Esophagus squamous epithelium (tissue), 5 donors: ENCODE data around the gene ERN2. TPM values are rescaled to one million over a fixed set of nuclear protein-coding genes. Genes with fewer than 3 reads are reported as not detected.
"Not testable (repeated sequence)": the region's sequence is repeated elsewhere in the genome, so short reads cannot be mapped to it uniquely, and the experiment has no call there.

Source experiments
- DNase-seq: peaks from one replicate; lab custom pipeline; 2025; lab: John Stamatoyannopoulos, UW
- H3K27ac ChIP-seq, 4 donors: fragments of 200-600 bp; sonication (generic); one replicate each; pipeline ENCODE4 v1.5.1; 2016 to 2019; ENCODE audit warnings: mild to moderate bottlenecking in 1 of 4
- H3K27me3 ChIP-seq, 4 donors: fragments of 200-600 bp; sonication (generic); 1 replicate in 3 of 4; 2 replicates in 1 of 4; pipeline versions ENCODE4 v1.5.1 to v1.6.0; 2017 to 2021; ENCODE audit warnings: antibody characterized with exemption in 1 of 4
- H3K36me3 ChIP-seq, 3 donors: fragments of 200-600 bp; sonication (generic); one replicate each; pipeline ENCODE4 v1.5.1; 2016 to 2019
- H3K4me1 ChIP-seq, 3 donors: fragments of 200-600 bp; sonication (generic); one replicate each; pipeline ENCODE4 v1.5.1; 2017 to 2019
- H3K4me3 ChIP-seq, 4 donors: fragments of 200-600 bp; sonication (generic); 1 replicate in 3 of 4; 2 replicates in 1 of 4; pipeline ENCODE4 v1.5.1; 2016 to 2019; ENCODE audit warnings: mild to moderate bottlenecking in 2 of 4, moderate library complexity in 1 of 4
- H3K9me3 ChIP-seq, 3 donors: fragments of 200-600 bp; sonication (generic); one replicate each; pipeline ENCODE4 v1.5.1; 2016 to 2019
- CTCF ChIP-seq, 6 experiments: fragments of 450-650 bp in 4 of 6; fragments of 200-600 bp in 2 of 6; sonication (generic) in 2 of 6; IDR thresholded peaks; one replicate each; pipeline ENCODE4 v1.5.1; 2016 to 2019; ENCODE audit warnings: antibody characterized with exemption in 6 of 6, mild to moderate bottlenecking in 4 of 6, moderate library complexity in 4 of 6
- POLR2A ChIP-seq, 4 donors: fragments of 450-650 bp; IDR thresholded peaks; one replicate each; pipeline ENCODE4 v1.6.1; 2017; ENCODE audit warnings: antibody characterized with exemption in 4 of 4, mild to moderate bottlenecking in 4 of 4, moderate library complexity in 3 of 4
- WGBS, 2 donors: methylation state at CpG; one replicate each; pipeline ENCODE4 v1.1.5; 2018; 5-methylcytosine and 5-hydroxymethylcytosine counted together
- intact Hi-C: fragments of 100-400 bp; cut with DNase I; formaldehyde crosslinking; loops from one replicate; pipeline ENCODE4 v1.15.0; 2022
- total RNA-seq, 4 donors: library from RNA; depleted of rRNA; stranded (reverse); fragments of >200 nt; gene quantifications; one replicate each; pipeline ENCODE4 v1.1.0, GENCODE V29; 2016
- donor health status: DM: yes; HTN: yes; CAD: no.

Gene ERN2
- total RNA-seq, 4 donors from 2014 or later: 0.11 to 4.2 (median 0.57) TPM; not detected in 1

GRCh38 chr16:23742766-23743165, 29.7 kb upstream of the ERN2 start:
- Histone ChIP-seq H3K27ac (no peak overlapping the region), H3K4me1 (no peaks in the 10 kb centered on the region), H3K27me3 (peaks cover 0 to 61% (median 0%) of the 10 kb centered on the region in 4 donors), H3K36me3 (no peaks in the 10 kb centered on the region), H3K4me3 (no peak overlapping the region), H3K9me3 (no peaks in the 10 kb centered on the region)
- DNase-seq: no peak
- WGBS, 2 donors: 31 to 45% methylated on average over 4 of the region's 4 CpGs
- TF ChIP-seq CTCF (IDR thresholded peaks at IDR 0.05) (no peak), POLR2A (IDR thresholded peaks at IDR 0.05) (no peak)
- intact Hi-C loops: no loop called here

DNA sequence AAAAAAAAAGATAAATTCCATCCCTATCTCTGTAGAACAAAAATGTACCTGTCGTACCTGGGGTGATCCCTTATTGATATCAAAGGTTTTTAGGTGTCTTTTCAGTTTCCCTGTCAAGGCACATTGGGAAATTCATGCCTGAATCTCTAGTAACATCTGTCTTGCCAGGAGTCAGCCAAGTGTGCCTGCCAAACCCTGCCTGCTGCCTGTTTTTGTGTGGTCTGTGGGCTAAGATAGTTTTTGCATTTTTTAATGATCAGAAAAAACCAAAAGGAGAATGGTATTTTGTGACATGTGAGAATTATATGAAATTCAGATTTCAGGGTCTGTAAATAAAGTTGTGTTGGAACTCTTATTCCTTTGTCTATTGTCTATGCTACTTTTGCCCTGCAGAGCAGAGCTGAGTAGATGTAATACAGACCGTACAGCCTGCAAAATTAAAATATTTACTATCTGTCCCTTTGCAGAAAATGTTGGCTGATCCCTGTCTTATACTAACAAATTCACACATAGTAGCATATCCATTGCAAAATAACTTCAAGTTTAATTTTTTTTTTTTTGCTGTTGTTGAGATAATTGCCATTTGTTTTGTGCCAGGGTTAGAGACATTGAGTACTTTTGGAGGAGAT, 28.8 kb upstream of the ERN2 start:
- no peak overlapping the region for H3K27ac ChIP-seq
- intact Hi-C loops: no loop called here
- DNase-seq: no peak
- no peaks in the 10 kb centered on the region for H3K4me1 ChIP-seq
- no peak overlapping the region for H3K4me3 ChIP-seq
- H3K36me3 ChIP-seq: no peaks in the 10 kb centered on the region
- TF ChIP-seq POLR2A (IDR thresholded peaks at IDR 0.05) (no peak), CTCF (IDR thresholded peaks at IDR 0.05) (no peak)
- peaks cover 0 to 53% (median 0%) of the 10 kb centered on the region in 4 donors for H3K27me3 ChIP-seq
- WGBS, 2 donors: 33 to 39% methylated on average over 2 of the region's 2 CpGs
- no peaks in the 10 kb centered on the region for H3K9me3 ChIP-seq

DNA sequence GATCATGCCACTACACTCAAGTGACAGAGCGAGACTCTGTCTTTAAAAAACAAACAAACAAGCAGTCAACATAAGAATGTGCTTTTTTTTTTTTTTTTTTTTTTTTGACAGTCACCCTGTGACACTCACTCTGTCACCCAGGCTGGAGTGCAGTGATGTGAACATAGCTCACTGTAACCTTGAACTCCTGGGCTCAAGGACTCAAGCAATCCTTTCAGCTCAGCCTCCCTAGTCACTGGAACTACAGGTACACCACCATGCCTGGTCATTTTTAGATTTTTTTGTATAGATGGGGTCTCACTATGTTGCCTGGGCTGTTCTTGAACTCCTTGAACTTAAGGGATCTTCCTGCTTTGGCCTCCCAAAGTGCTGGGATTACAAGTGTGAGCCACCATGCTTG, 26.5 kb upstream of the ERN2 start:
- 25 to 50% methylated on average over 1 of the region's 1 CpG for WGBS, 2 donors
- Histone ChIP-seq H3K27ac (no peak overlapping the region), H3K4me1 (no peaks in the 10 kb centered on the region), H3K36me3 (no peaks in the 10 kb centered on the region), H3K4me3 (no peak overlapping the region), H3K27me3 (peaks cover 0 to 38% (median 0%) of the 10 kb centered on the region in 4 donors), H3K9me3 (no peaks in the 10 kb centered on the region)
- intact Hi-C loops: no loop called here
- TF ChIP-seq POLR2A (IDR thresholded peaks at IDR 0.05): no peak
- no peak for TF ChIP-seq CTCF (IDR thresholded peaks at IDR 0.05)
- DNase-seq: no peak

- H3K27ac ChIP-seq, H3K36me3 ChIP-seq, intact Hi-C loops, DNase-seq, H3K4me1 ChIP-seq, H3K9me3 ChIP-seq, H3K4me3 ChIP-seq: not testable (repeated sequence)
- H3K27me3 ChIP-seq: peaks cover 0 to 28% (median 0%) of the 10 kb centered on the region in 4 donors
- WGBS, 2 donors: 76 to 83% methylated on average over 1 of the region's 1 CpG
Measured at GRCh38 chr16:23737423-23738028, 24.5 kb upstream of the ERN2 start.

DNA sequence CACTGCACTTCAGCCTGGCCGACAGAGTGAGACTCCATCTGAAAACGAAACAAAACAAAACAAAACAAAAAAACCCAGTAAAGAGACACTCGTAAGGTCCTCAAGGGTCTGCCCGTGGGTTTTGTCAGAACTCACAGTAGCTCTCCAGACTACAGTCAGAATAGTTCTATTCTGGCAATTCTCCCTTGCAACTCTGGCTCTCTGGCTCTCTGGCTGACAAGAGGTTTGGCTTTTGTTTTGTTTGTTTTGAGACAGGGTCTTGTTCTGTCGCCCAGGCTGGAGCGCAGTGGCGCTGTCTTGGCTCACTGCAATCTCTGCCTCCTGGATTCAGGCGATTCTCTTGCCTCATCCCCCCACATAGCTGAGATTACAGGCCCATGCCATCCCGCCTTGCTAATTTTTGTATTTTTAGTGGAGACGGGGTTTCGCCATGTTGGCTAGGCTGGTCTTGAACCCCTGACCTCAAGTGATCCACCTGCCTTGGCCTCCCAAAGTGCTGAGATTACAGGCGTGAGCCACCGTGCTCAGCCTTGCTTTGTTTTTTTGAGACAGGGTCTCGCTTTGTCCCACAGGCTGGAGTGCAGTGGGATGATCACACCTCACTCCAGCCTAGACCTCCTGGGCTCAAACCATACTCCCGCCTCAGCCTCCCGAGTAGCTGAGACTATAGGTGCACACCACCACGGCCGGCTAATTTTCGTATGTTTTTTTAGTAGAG, 21.3 kb upstream of the ERN2 start:
- intact Hi-C loops: no loop called here
- no peak for DNase-seq
- no peak for TF ChIP-seq CTCF (IDR thresholded peaks at IDR 0.05)
- TF ChIP-seq POLR2A (IDR thresholded peaks at IDR 0.05): no peak

More for the DNA sequence above, 21.3 kb upstream of the ERN2 start:
- 79 to 86% methylated on average over 16 to 19 of the region's 19 CpGs for WGBS, 2 donors
- Histone ChIP-seq H3K27ac (no peak overlapping the region), H3K4me3 (no peak overlapping the region), H3K4me1 (no peaks in the 10 kb centered on the region), H3K9me3 (no peaks in the 10 kb centered on the region), H3K27me3 (peaks cover 0 to 24% (median 0%) of the 10 kb centered on the region in 4 donors), H3K36me3 (no peaks in the 10 kb centered on the region)
